ENCODE results near the gene LRRC8D.

Gene LRRC8D

GRCh38 chr1:89881415-89882058 lies 60.7 kb downstream of the LRRC8D start:
- no peak for DNase-seq
- H3K9me3 ChIP-seq (ENCODE audit: severe bottlenecking), result no peaks in the 10 kb centered on the region
- TF ChIP-seq, protein P1, sequence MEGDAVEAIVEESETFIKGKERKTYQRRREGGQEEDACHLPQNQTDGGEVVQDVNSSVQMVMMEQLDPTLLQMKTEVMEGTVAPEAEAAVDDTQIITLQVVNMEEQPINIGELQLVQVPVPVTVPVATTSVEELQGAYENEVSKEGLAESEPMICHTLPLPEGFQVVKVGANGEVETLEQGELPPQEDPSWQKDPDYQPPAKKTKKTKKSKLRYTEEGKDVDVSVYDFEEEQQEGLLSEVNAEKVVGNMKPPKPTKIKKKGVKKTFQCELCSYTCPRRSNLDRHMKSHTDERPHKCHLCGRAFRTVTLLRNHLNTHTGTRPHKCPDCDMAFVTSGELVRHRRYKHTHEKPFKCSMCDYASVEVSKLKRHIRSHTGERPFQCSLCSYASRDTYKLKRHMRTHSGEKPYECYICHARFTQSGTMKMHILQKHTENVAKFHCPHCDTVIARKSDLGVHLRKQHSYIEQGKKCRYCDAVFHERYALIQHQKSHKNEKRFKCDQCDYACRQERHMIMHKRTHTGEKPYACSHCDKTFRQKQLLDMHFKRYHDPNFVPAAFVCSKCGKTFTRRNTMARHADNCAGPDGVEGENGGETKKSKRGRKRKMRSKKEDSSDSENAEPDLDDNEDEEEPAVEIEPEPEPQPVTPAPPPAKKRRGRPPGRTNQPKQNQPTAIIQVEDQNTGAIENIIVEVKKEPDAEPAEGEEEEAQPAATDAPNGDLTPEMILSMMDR (IDR thresholded peaks at IDR 0.05; ENCODE audit: low read depth, low read length), result no peak
- no peaks in the 10 kb centered on the region for H3K36me3 ChIP-seq
- no peak overlapping the region for H3K4me3 ChIP-seq (ENCODE audit: low read depth, low read length)
- no peaks in the 10 kb centered on the region for H3K27me3 ChIP-seq (ENCODE audit: insufficient read depth, low read depth, severe bottlenecking)
- no peak overlapping the region for H3K27ac ChIP-seq

DNA sequence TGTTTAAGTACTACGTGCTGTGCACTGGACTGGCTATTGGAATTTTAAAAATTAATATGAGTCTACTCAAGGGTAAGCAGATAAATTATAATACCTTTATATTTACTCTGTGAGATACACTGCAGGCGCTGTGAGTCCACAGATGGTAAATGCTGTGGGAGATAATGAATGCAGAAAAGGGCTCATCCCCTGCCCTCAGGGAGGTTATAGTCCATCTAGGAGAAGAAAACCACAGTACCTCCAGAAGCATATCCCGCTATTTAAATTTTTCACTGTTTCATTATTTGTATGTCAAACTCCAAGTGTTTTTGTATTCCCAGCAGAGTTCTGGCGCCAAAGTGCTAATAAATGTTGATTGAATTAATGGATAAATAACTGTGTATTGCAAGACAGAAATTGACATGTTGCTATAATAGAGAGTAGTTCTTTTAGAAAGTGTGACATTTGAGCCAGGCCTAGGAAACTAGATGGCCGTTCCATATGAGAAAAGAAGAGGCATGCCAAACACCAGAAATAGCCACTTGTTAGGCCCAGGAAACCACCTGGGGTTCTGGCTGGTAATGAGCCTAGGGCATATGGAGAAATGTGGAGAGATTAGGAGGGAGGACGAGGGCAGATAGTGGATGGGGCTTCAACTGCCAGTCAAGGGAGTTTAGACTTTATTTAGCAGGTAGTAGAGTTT lies 61.7 kb downstream of the LRRC8D start:
- no peak for DNase-seq
- H3K36me3 ChIP-seq, result no peaks in the 10 kb centered on the region
- no peak overlapping the region for H3K27ac ChIP-seq
- H3K9me3 ChIP-seq (ENCODE audit: severe bottlenecking), result no peaks in the 10 kb centered on the region
- H3K27me3 ChIP-seq (ENCODE audit: insufficient read depth, low read depth, severe bottlenecking), result no peaks in the 10 kb centered on the region
- no peak overlapping the region for H3K4me3 ChIP-seq (ENCODE audit: low read depth, low read length)
- TF ChIP-seq, protein P1 (IDR thresholded peaks at IDR 0.05; ENCODE audit: low read depth, low read length), result no peak

DNA sequence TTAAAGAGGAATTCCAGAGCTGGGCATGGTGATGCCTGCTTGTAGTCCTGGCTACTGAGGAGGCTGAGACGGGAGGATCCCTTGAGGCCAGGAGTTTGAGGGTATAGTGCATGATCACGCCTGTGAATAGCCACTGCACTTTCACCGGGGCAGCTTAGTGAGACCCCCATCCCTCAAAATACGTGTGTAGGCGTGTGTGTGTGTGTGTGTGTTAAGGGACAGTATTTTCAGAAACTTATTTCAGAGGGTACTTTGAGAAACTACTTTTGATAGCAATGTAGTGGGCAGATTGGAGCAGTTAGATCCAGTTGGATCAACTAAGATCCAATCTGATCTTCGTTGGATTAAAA lies 62.2 kb downstream of the LRRC8D start:
- no peak for DNase-seq
- TF ChIP-seq, protein P1 (IDR thresholded peaks at IDR 0.05; ENCODE audit: low read depth, low read length), result no peak
- no peak overlapping the region for H3K4me3 ChIP-seq (ENCODE audit: low read depth, low read length)
- H3K27ac ChIP-seq, result no peak overlapping the region
- H3K36me3 ChIP-seq, result no peaks in the 10 kb centered on the region
- no peaks in the 10 kb centered on the region for H3K9me3 ChIP-seq (ENCODE audit: severe bottlenecking)
- H3K27me3 ChIP-seq (ENCODE audit: insufficient read depth, low read depth, severe bottlenecking), result no peaks in the 10 kb centered on the region

GRCh38 chr1:89884718-89885596 lies 64.1 kb downstream of the LRRC8D start:
- Histone ChIP-seq H3K36me3 (no peaks in the 10 kb centered on the region), H3K27me3 (ENCODE audit: insufficient read depth, low read depth, severe bottlenecking) (no peaks in the 10 kb centered on the region), H3K9me3 (ENCODE audit: severe bottlenecking) (no peaks in the 10 kb centered on the region), H3K27ac (no peak overlapping the region), H3K4me3 (ENCODE audit: low read depth, low read length) (no peak overlapping the region)
- TF ChIP-seq, protein P1 (IDR thresholded peaks at IDR 0.05; ENCODE audit: low read depth, low read length), result no peak
- DNase-seq, result no peak

DNA sequence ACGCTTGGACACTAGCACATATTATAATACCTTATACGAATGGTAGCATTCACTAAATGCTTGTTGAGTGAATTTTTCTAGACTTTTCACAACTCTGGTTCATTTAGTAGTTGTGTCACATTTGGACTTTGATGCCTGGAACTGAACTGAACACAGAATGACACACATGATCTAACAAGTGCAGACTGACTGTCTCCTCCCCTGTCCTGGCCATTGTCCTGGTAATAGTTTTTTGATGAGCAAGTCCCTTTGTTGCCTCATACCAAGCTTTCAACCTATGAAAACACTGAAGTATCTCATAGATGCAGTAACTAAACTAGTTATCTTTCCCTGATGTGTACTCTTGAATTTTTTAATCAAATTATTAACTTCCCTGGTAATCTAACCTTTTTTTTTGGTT lies 66.4 kb downstream of the LRRC8D start:
- no peak overlapping the region for H3K4me3 ChIP-seq (ENCODE audit: low read depth, low read length)
- DNase-seq, result no peak
- H3K9me3 ChIP-seq (ENCODE audit: severe bottlenecking), result no peaks in the 10 kb centered on the region
- H3K36me3 ChIP-seq, result no peaks in the 10 kb centered on the region
- H3K27ac ChIP-seq, result no peak overlapping the region
- H3K27me3 ChIP-seq (ENCODE audit: insufficient read depth, low read depth, severe bottlenecking), result no peaks in the 10 kb centered on the region
- TF ChIP-seq, protein P1 (IDR thresholded peaks at IDR 0.05; ENCODE audit: low read depth, low read length), result no peak

All from WERI-Rb-1 (cell line).